ENCODE measurements around the gene SLIT1. TPM values are rescaled to one million over a fixed set of nuclear protein-coding genes. Genes with fewer than 3 reads are reported as not detected.
A peak's percentile ranks its signal among the peaks of the same experiment; 100 is the strongest.

Gene SLIT1
- total RNA-seq, 1 experiment from 2014 or later: 1.0 TPM

DNA sequence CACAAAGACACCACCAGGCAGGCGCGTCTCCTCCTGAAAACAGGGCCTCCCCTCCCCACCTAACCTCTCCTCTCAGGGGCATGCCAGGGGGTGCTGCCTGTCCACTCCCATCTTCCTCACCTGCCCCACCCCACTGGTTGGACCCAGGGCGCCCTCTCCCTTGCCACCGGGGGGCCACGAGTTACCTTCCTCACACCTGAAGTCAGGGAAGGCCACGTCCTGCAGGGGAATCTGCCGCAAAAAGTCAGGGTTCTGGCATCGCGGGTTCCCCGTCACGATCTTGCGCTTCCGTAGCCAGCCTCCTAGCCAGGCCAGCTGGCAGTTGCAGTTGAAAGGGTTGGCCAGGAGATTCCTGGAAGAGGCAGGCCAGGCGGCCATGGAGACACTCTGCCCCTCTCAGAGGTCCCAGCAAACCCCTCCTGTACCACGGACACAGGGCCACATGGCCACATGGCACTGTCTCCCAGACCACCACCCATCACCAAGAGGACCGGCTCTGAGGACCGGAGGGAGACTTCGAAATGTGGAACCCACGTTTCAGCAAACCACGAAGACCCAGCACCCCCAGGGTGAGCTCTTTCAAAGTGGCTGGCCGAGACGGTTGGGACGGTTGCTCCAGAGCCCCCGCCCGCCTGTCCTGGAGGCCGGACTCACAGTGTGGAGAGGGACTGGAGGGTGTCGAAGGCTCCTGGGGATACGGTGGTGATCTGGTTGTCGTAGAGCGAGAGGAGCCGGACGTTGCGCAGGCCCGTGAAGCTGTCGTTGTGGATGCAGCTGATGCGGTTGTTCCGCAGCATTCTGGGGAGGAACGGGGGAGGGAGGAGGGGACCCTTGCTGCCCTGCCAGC lies 142.8 kb downstream of the SLIT1 start:
- no peaks in the 10 kb centered on the region for H3K27me3 ChIP-seq (ENCODE audit: low read length)
- H3K9me2 ChIP-seq (replicated peaks; ENCODE audit: insufficient read depth, low read length): no peaks in the 10 kb centered on the region
- no peak for DNase-seq
- H3K9ac ChIP-seq (ENCODE audit: low read length): no peak overlapping the region
- H3K4me1 ChIP-seq (ENCODE audit: low read length): peaks cover 1% of the 10 kb centered on the region
- no peaks in the 10 kb centered on the region for H4K20me1 ChIP-seq (ENCODE audit: insufficient read depth, low read depth, low read length)
- H3K36me3 ChIP-seq (ENCODE audit: insufficient read depth, low read length): no peaks in the 10 kb centered on the region
- H3K79me2 ChIP-seq (ENCODE audit: low read length): no peaks in the 10 kb centered on the region
- no peak overlapping the region for H3K4me3 ChIP-seq (ENCODE audit: low read length)
- H3K9me3 ChIP-seq (ENCODE audit: low read length): no peaks in the 10 kb centered on the region
- no peak overlapping the region for H2AFZ ChIP-seq (ENCODE audit: low read length)
- H3K4me2 ChIP-seq (ENCODE audit: low read depth, low read length, poor library complexity, severe bottlenecking): no peak overlapping the region
- no peak overlapping the region for H3K27ac ChIP-seq (ENCODE audit: low read length)

DNA sequence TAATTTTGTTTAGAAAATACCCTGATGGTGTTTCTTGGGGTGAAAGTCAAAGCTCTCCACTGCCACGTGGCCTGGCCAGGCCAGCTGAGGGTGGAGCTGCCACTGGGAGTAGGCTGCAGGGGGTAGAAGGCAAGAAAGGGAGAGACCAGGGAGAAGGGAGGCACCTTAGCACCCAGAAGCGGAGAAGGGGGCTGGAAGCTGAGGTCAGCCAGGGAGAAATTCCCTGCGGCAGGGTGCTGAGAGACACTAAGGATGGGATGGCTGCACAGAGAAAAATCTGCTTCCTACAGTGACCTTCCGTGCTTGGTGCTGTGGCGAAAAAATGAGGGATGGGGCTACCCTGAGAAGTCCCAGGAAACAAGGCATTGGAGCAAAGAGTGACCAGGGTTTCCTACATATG lies 143.7 kb downstream of the SLIT1 start:
- no peaks in the 10 kb centered on the region for H4K20me1 ChIP-seq (ENCODE audit: insufficient read depth, low read depth, low read length)
- no peaks in the 10 kb centered on the region for H3K9me3 ChIP-seq (ENCODE audit: low read length)
- no peak for DNase-seq
- H3K9me2 ChIP-seq (replicated peaks; ENCODE audit: insufficient read depth, low read length): no peaks in the 10 kb centered on the region
- H3K27me3 ChIP-seq (ENCODE audit: low read length): no peaks in the 10 kb centered on the region
- H3K36me3 ChIP-seq (ENCODE audit: insufficient read depth, low read length): no peaks in the 10 kb centered on the region
- no peaks in the 10 kb centered on the region for H3K79me2 ChIP-seq (ENCODE audit: low read length)
- H3K4me3 ChIP-seq (ENCODE audit: low read length): no peak overlapping the region
- H2AFZ ChIP-seq (ENCODE audit: low read length): no peak overlapping the region
- H3K4me2 ChIP-seq (ENCODE audit: low read depth, low read length, poor library complexity, severe bottlenecking): no peak overlapping the region
- peaks cover 7% of the 10 kb centered on the region for H3K4me1 ChIP-seq (ENCODE audit: low read length)
- H3K27ac ChIP-seq (ENCODE audit: low read length): no peak overlapping the region
- H3K9ac ChIP-seq (ENCODE audit: low read length): no peak overlapping the region

DNA sequence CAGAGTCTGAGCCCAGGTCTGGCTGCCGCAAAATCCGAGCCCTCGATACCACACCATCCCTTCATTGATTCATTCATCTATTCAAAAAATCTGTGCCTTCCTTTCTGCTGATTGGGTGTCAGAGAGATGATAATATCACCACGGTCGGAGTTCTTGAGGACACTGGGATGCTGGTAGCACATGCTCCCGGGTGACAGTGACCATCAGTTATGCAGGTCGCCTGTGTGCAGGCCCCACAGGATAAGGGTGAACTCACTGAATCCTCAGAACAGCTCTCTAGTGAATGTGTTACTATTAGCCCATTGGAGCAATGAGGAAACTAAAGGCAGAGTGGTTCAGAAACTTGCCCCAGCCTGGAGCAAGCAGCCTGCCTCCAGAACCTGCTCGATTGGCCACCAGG lies 145.1 kb downstream of the SLIT1 start:
- Histone ChIP-seq H3K27me3 (ENCODE audit: low read length) (no peaks in the 10 kb centered on the region), H3K9ac (ENCODE audit: low read length) (no peak overlapping the region), H3K79me2 (ENCODE audit: low read length) (no peaks in the 10 kb centered on the region), H3K4me3 (ENCODE audit: low read length) (no peak overlapping the region), H3K36me3 (ENCODE audit: insufficient read depth, low read length) (no peaks in the 10 kb centered on the region), H3K9me2 (replicated peaks; ENCODE audit: insufficient read depth, low read length) (no peaks in the 10 kb centered on the region), H2AFZ (ENCODE audit: low read length) (no peak overlapping the region), H3K4me2 (ENCODE audit: low read depth, low read length, poor library complexity, severe bottlenecking) (no peak overlapping the region), H4K20me1 (ENCODE audit: insufficient read depth, low read depth, low read length) (no peaks in the 10 kb centered on the region), H3K4me1 (ENCODE audit: low read length) (peaks cover 13% of the 10 kb centered on the region), H3K9me3 (ENCODE audit: low read length) (no peaks in the 10 kb centered on the region), H3K27ac (ENCODE audit: low read length) (no peak overlapping the region)
- no peak for DNase-seq

DNA sequence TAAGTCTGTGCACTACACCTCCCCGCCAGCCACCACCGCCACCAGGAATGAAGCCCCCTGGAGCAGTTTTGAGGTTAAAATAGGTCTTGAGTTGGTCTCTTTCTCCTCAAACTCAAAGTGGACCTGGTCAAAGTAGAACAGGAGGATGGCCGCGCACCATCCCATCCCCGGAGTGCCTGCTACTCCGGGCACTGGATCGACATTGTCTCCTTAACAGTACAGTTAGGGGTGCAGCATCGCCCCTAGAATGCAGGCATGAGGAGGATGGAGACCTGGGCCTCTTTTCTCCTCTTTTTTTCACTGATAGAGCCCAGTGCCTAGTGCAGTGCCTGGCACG lies 145.5 kb downstream of the SLIT1 start:
- Histone ChIP-seq H3K9me2 (replicated peaks; ENCODE audit: insufficient read depth, low read length) (no peaks in the 10 kb centered on the region), H3K4me2 (ENCODE audit: low read depth, low read length, poor library complexity, severe bottlenecking) (no peak overlapping the region), H3K79me2 (ENCODE audit: low read length) (no peaks in the 10 kb centered on the region), H3K4me1 (ENCODE audit: low read length) (peaks cover 15% of the 10 kb centered on the region), H3K36me3 (ENCODE audit: insufficient read depth, low read length) (no peaks in the 10 kb centered on the region), H4K20me1 (ENCODE audit: insufficient read depth, low read depth, low read length) (no peaks in the 10 kb centered on the region), H2AFZ (ENCODE audit: low read length) (no peak overlapping the region), H3K27me3 (ENCODE audit: low read length) (no peaks in the 10 kb centered on the region), H3K4me3 (ENCODE audit: low read length) (no peak overlapping the region), H3K9ac (ENCODE audit: low read length) (no peak overlapping the region), H3K9me3 (ENCODE audit: low read length) (no peaks in the 10 kb centered on the region), H3K27ac (ENCODE audit: low read length) (no peak overlapping the region)
- DNase-seq: no peak

DNA sequence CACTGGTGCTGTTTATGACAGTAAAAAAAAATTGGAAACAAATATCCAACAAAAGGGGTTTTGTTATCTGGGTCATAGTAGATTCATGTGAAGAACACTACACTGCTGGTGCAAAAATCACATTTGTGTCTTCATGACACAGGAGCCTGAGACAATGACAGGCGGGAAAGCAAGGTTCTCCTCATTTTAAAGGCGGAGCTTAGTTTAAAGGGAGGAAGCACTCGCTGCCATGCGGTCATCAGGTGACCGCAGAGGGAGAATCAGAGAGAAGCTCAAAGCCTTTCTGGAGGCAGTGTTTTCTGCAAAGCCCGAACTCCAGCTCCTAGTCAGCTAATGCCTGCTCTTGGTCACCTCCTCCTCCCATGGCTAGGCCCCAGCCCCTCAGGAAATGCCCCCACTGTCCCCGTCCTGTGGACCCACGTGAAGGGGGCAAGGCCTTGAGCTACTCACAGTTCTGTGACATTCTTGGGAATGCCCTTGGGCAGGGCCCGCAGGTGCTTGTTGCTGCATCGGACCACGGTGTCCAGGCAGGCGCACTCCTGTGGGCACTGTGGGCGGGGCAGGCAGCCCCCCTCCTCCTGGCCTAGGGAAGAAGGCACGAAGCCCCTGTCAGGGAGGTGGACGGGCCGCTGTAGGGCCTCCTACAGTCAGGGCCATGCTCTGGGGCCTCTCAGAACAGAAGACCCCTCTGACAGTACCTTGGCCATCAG lies 146.1 kb downstream of the SLIT1 start:
- Histone ChIP-seq H3K9me2 (replicated peaks; ENCODE audit: insufficient read depth, low read length) (no peaks in the 10 kb centered on the region), H4K20me1 (ENCODE audit: insufficient read depth, low read depth, low read length) (no peaks in the 10 kb centered on the region), H3K79me2 (ENCODE audit: low read length) (no peaks in the 10 kb centered on the region), H3K9ac (ENCODE audit: low read length) (no peak overlapping the region), H3K36me3 (ENCODE audit: insufficient read depth, low read length) (no peaks in the 10 kb centered on the region), H3K9me3 (ENCODE audit: low read length) (no peaks in the 10 kb centered on the region), H2AFZ (ENCODE audit: low read length) (no peak overlapping the region), H3K27me3 (ENCODE audit: low read length) (no peaks in the 10 kb centered on the region), H3K4me2 (ENCODE audit: low read depth, low read length, poor library complexity, severe bottlenecking) (no peak overlapping the region), H3K4me3 (ENCODE audit: low read length) (no peak overlapping the region), H3K27ac (ENCODE audit: low read length) (no peak overlapping the region), H3K4me1 (ENCODE audit: low read length) (peaks cover 20% of the 10 kb centered on the region)
- DNase-seq: no peak

DNA sequence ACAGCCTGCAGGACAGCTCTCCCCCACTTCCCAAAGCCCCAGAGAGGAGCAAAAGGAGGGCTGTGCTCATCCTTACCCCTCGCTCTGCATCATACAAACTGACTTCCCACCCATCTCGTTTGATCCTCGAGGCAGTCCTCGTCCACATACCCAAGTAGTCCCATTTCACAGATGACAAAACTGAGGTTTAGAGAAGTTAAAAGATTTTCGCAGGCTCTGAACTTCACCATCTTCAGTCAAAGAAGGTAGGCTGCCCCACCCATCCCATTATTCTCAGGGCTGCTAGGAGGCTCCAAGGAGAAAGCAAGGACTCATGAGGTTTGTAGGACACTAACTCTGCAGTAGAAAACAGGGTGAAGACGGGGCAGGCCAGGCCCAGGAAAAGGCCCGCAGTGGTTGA lies 147.1 kb downstream of the SLIT1 start:
- no peak for DNase-seq
- H3K27ac ChIP-seq (ENCODE audit: low read length): no peak overlapping the region
- H3K36me3 ChIP-seq (ENCODE audit: insufficient read depth, low read length): no peaks in the 10 kb centered on the region
- no peaks in the 10 kb centered on the region for H3K79me2 ChIP-seq (ENCODE audit: low read length)
- H3K9me2 ChIP-seq (replicated peaks; ENCODE audit: insufficient read depth, low read length): no peaks in the 10 kb centered on the region
- no peaks in the 10 kb centered on the region for H4K20me1 ChIP-seq (ENCODE audit: insufficient read depth, low read depth, low read length)
- no peak overlapping the region for H3K9ac ChIP-seq (ENCODE audit: low read length)
- H3K4me2 ChIP-seq (ENCODE audit: low read depth, low read length, poor library complexity, severe bottlenecking): no peak overlapping the region
- H3K4me1 ChIP-seq (ENCODE audit: low read length): peaks cover 31% of the 10 kb centered on the region
- H3K27me3 ChIP-seq (ENCODE audit: low read length): no peaks in the 10 kb centered on the region
- H2AFZ ChIP-seq (ENCODE audit: low read length): no peak overlapping the region
- no peak overlapping the region for H3K4me3 ChIP-seq (ENCODE audit: low read length)
- H3K9me3 ChIP-seq (ENCODE audit: low read length): no peaks in the 10 kb centered on the region

DNA sequence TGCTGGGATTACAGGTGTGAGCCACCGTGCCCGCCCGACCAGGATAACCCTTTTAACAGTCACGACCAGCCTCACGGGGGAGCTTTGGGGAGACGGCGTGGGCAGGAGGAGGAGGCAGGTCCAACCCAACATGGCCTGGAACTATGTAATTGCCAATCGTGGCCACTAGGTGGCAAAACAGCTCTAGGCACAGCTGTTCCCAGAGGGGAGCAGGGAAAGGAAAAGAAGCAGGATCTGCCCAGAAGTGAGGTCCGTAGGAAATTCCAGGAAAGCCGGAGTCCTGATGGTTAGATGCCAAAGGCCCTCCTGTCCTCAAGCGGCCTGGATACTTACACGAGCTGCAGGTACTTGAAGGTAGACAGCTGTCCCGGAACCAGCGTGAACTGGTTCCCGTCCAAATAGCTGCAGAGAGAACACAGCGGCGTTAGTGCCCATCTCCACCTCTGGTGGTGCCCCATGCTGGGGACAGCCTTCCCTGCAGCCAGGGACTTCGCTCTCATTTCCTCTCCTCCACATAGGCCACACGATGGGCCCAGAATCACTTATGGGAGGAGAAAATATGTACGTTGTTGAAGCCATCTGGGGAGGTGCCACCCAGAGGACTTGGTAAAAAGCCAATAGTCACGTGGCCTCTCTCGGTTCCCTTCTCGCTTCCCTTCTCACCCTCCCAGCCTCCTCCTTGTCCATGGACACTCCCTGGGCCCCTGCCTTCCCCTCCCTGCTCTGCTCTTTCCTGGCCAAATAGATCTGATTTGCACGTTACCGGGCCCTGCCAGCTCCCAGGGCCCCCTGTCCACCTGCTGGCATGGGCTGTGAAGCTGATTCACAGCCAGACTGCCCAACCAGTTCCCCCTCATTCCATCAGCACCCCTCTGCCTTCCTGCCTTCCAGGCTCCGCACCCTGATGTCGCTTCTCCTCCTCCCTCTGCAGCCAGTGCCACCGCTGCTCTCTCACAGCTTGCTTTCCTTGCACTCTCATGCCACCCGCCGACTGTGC lies 148.1 kb downstream of the SLIT1 start:
- peak overlapping the region; percentile 56 for H3K9ac ChIP-seq (ENCODE audit: low read length)
- no peaks in the 10 kb centered on the region for H3K9me3 ChIP-seq (ENCODE audit: low read length)
- H3K4me3 ChIP-seq (ENCODE audit: low read length): peak overlapping the region; percentile 54; the same call in 1 of the 2 replicates
- peak overlapping the region; percentile 56 for H3K4me2 ChIP-seq (ENCODE audit: low read depth, low read length, poor library complexity, severe bottlenecking)
- no peaks in the 10 kb centered on the region for H3K79me2 ChIP-seq (ENCODE audit: low read length)
- H3K27ac ChIP-seq (ENCODE audit: low read length): no peak overlapping the region
- no peaks in the 10 kb centered on the region for H3K27me3 ChIP-seq (ENCODE audit: low read length)
- DNase-seq: peak; percentile 86
- peak overlapping the region; percentile 47; the same call in 1 of the 2 replicates for H2AFZ ChIP-seq (ENCODE audit: low read length)
- H3K9me2 ChIP-seq (replicated peaks; ENCODE audit: insufficient read depth, low read length): no peaks in the 10 kb centered on the region
- H3K4me1 ChIP-seq (ENCODE audit: low read length): peaks cover 41% of the 10 kb centered on the region
- no peaks in the 10 kb centered on the region for H4K20me1 ChIP-seq (ENCODE audit: insufficient read depth, low read depth, low read length)
- H3K36me3 ChIP-seq (ENCODE audit: insufficient read depth, low read length): no peaks in the 10 kb centered on the region
